Fibroblast of skin of left biceps (primary cell): Measurements from ENCODE around the gene C1QTNF4.
"Not testable (repeated sequence)": the region's sequence is repeated elsewhere in the genome, so short reads cannot be mapped to it uniquely, and the experiment has no call there.

Experiments
- DNase-seq, 2 experiments: peaks; one replicate each; pipeline ENCODE4 v3.0.0-alpha.2; 2013; ENCODE audit warnings: low read depth in 2 of 2

Gene C1QTNF4

GRCh38 chr11:47593934-47594855 is at the start of gene C1QTNF4:
TSS of gene C1QTNF4 (minus strand) at chr11:47594411. CDS start at chr11:47590810, 3,601 bp downstream.
- no peak for DNase-seq

GRCh38 chr11:47642099-47642855 is 48.1 kb upstream of the C1QTNF4 start, which contains the start of gene MTCH2:
TSS of gene MTCH2 (minus strand) at chr11:47642559. CDS start at chr11:47642465, 94 bp downstream.
- DNase-seq, result peak; percentile 90 to 91

- no peak for DNase-seq
Measured at GRCh38 chr11:47641600-47642098, 47.4 kb upstream of the C1QTNF4 start.

- DNase-seq, result not testable (repeated sequence)
Measured at GRCh38 chr11:47640506-47640905, 46.3 kb upstream of the C1QTNF4 start.

- not testable (repeated sequence) for DNase-seq
Measured at GRCh38 chr11:47636331-47636730, 42.1 kb upstream of the C1QTNF4 start.

GRCh38 chr11:47631473-47631872 is 37.3 kb upstream of the C1QTNF4 start:
- no peak for DNase-seq

- no peak for DNase-seq
Measured at GRCh38 chr11:47628026-47628425, 33.8 kb upstream of the C1QTNF4 start.

- no peak for DNase-seq
Measured at GRCh38 chr11:47626234-47626633, 32.0 kb upstream of the C1QTNF4 start.

- no peak for DNase-seq
Measured at GRCh38 chr11:47620836-47621378, 26.7 kb upstream of the C1QTNF4 start.

GRCh38 chr11:47617417-47617809 is 23.2 kb upstream of the C1QTNF4 start:
- DNase-seq, result no peak

GRCh38 chr11:47616726-47617416 is 22.7 kb upstream of the C1QTNF4 start:
- DNase-seq, result peak; percentile 40 to 41

GRCh38 chr11:47615249-47615648 is 21.0 kb upstream of the C1QTNF4 start:
- DNase-seq, result no peak

GRCh38 chr11:47611348-47611794 is 17.2 kb upstream of the C1QTNF4 start:
- DNase-seq, result no peak

GRCh38 chr11:47609675-47610074 is 15.5 kb upstream of the C1QTNF4 start:
- DNase-seq, result no peak

GRCh38 chr11:47607380-47607779 is 13.2 kb upstream of the C1QTNF4 start:
- DNase-seq, result peak; percentile 55 to 59

GRCh38 chr11:47606731-47607130 is 12.5 kb upstream of the C1QTNF4 start:
- DNase-seq, result no peak

GRCh38 chr11:47605921-47606320 is 11.7 kb upstream of the C1QTNF4 start:
- DNase-seq, result no peak

GRCh38 chr11:47603295-47603694 is 9.1 kb upstream of the C1QTNF4 start:
- DNase-seq, result no peak

- DNase-seq, result no peak
Measured at GRCh38 chr11:47599902-47600301, 5.7 kb upstream of the C1QTNF4 start.

- DNase-seq, result no peak
Measured at GRCh38 chr11:47595967-47596366, 1.8 kb upstream of the C1QTNF4 start.

GRCh38 chr11:47595029-47595428 is 818 bp upstream of the C1QTNF4 start:
- no peak for DNase-seq
